ENCODE results near the gene HSH2D.

The HSH2D gene

GRCh38 chr19:16205205-16206045, 61.9 kb downstream of the HSH2D start:
- in situ Hi-C loops (cut with HindIII; ENCODE audit: low pct_unique_long_range_greater_than_20kb, low sequenced_read_pairs) = no loop called here
- DNase-seq (ENCODE audit: low read depth in 1 of 2, low spot score in 1 of 2) = no peak
- TF ChIP-seq JUND (IDR thresholded peaks at IDR 0.05; ENCODE audit: low read depth) = no peak

- no peak for TF ChIP-seq JUND (IDR thresholded peaks at IDR 0.05; ENCODE audit: low read depth)
- in situ Hi-C loops (cut with HindIII; ENCODE audit: low pct_unique_long_range_greater_than_20kb, low sequenced_read_pairs) = no loop called here
- DNase-seq (ENCODE audit: low read depth in 1 of 2, low spot score in 1 of 2) = no peak
These were observed 62.6 kb downstream of the HSH2D start for GRCh38 chr19:16206046-16206605.

- TF ChIP-seq JUND (IDR thresholded peaks at IDR 0.05; ENCODE audit: low read depth) = no peak
- in situ Hi-C loops (cut with HindIII; ENCODE audit: low pct_unique_long_range_greater_than_20kb, low sequenced_read_pairs) = no loop called here
- no peak for DNase-seq (ENCODE audit: low read depth in 1 of 2, low spot score in 1 of 2)
These were observed 63.2 kb downstream of the HSH2D start for GRCh38 chr19:16206637-16207036.

- no peak for TF ChIP-seq JUND (IDR thresholded peaks at IDR 0.05; ENCODE audit: low read depth)
- no peak for DNase-seq (ENCODE audit: low read depth in 1 of 2, low spot score in 1 of 2)
- in situ Hi-C loops (cut with HindIII; ENCODE audit: low pct_unique_long_range_greater_than_20kb, low sequenced_read_pairs) = no loop called here
These were observed 63.6 kb downstream of the HSH2D start for GRCh38 chr19:16207063-16207462.

- in situ Hi-C loops (cut with HindIII; ENCODE audit: low pct_unique_long_range_greater_than_20kb, low sequenced_read_pairs) = no loop called here
- no peak for DNase-seq (ENCODE audit: low read depth in 1 of 2, low spot score in 1 of 2)
- no peak for TF ChIP-seq JUND (IDR thresholded peaks at IDR 0.05; ENCODE audit: low read depth)
These were observed 64.1 kb downstream of the HSH2D start for GRCh38 chr19:16207490-16208025.
